Measurements from ENCODE around the gene UBR3. TPM values are rescaled to one million over a fixed set of nuclear protein-coding genes. Genes with fewer than 3 reads are reported as not detected.

The UBR3 gene
- total and polyA plus RNA-seq, 2 of the 4 experiments (the other 2 are of a cell fraction): 10.0 to 33.9 TPM

DNA sequence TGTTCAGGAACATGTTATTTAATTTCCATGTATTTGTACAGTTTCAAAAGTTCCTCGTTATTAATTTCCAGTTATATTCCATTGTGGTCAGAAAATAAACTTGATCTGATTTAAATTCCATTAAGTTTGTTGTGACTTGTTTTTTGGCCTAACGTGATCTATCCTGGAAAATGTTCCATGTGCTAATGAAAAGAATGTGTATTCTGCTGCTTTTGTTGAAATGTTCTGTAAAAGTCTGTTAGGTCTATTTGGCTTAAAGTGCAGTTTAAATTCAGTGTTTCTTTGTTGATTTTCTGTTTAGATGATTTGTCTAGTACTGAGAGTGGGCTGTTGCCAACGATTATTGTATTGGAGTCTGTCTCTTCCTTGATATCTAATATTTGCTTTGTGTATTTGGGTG, 148.0 kb downstream of the UBR3 start:
- DNase-seq: no peak
- intact Hi-C loops (cut with micrococcal nuclease): no loop called here

More for the DNA sequence above, 148.0 kb downstream of the UBR3 start:
- H3K36me3 ChIP-seq (ENCODE audit: control insufficient read depth, insufficient read depth, low read length): peaks cover 3% of the 10 kb centered on the region
- no peak overlapping the region for H4K8ac ChIP-seq (ENCODE audit: low read depth in 2 of 2, low read length in 2 of 2)
- POLR2A ChIA-PET (ENCODE audit: unreplicated experiment): no interaction called here
- H4K5ac ChIP-seq (ENCODE audit: low read depth, low read length): no peak overlapping the region
- in situ Hi-C loops (cut with MboI; ENCODE audit: low sequenced_read_pairs) (no loop called here), dilution Hi-C loops (cut with HindIII; ENCODE audit: low sequenced_read_pairs, unreplicated experiment) (no loop called here)
- H2BK120ac ChIP-seq (ENCODE audit: low read depth, low read length): no peak overlapping the region
- H3K56ac ChIP-seq (ENCODE audit: extremely low read depth, insufficient read depth, low read length): no peak overlapping the region
- H3K9ac ChIP-seq (ENCODE audit: low read depth, low read length): no peak overlapping the region
- CTCF ChIA-PET: no interaction called here
- H3K9me3 ChIP-seq (ENCODE audit: control insufficient read depth, insufficient read depth, low read length): peaks cover 5% of the 10 kb centered on the region
- BruUV-seq (replicated peaks): no TSS peak
- no peaks in the 10 kb centered on the region for H4K20me1 ChIP-seq (ENCODE audit: insufficient read depth, low read length)
- H2BK15ac ChIP-seq (ENCODE audit: low read depth, low read length): no peak overlapping the region
- WGBS, 2 experiments (ENCODE audit: extremely low coverage in 2 of 2, insufficient read length in 1 of 2): 100% methylated on average over 1 of the region's 3 CpGs; no CpG with 5 or more reads in 1 of the 2 experiments
- TF ChIP-seq CEBPB (IDR thresholded peaks at IDR 0.05; ENCODE audit: low read depth, low read length): no peak
- no peak for TF ChIP-seq SMC3 (IDR thresholded peaks at IDR 0.05; ENCODE audit: low read depth, low read length)
- TF ChIP-seq, protein P1, sequence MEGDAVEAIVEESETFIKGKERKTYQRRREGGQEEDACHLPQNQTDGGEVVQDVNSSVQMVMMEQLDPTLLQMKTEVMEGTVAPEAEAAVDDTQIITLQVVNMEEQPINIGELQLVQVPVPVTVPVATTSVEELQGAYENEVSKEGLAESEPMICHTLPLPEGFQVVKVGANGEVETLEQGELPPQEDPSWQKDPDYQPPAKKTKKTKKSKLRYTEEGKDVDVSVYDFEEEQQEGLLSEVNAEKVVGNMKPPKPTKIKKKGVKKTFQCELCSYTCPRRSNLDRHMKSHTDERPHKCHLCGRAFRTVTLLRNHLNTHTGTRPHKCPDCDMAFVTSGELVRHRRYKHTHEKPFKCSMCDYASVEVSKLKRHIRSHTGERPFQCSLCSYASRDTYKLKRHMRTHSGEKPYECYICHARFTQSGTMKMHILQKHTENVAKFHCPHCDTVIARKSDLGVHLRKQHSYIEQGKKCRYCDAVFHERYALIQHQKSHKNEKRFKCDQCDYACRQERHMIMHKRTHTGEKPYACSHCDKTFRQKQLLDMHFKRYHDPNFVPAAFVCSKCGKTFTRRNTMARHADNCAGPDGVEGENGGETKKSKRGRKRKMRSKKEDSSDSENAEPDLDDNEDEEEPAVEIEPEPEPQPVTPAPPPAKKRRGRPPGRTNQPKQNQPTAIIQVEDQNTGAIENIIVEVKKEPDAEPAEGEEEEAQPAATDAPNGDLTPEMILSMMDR (conservative IDR thresholded peaks at IDR 0.05; ENCODE audit: low read depth, low read length): no peak
- no peaks in the 10 kb centered on the region for H3K27me3 ChIP-seq (ENCODE audit: control insufficient read depth, insufficient read depth, low read length)
- H2AK9ac ChIP-seq (replicated peaks; ENCODE audit: low read depth, low read length, poor library complexity): no peak overlapping the region
- no peak overlapping the region for H3K4me3 ChIP-seq (ENCODE audit: insufficient read depth, low read depth, low read length)
- H3K27ac ChIP-seq (ENCODE audit: insufficient read depth, low read length): no peak overlapping the region
- H2AFZ ChIP-seq (replicated peaks; ENCODE audit: low read length, poor library complexity): no peak overlapping the region
- ATAC-seq (ENCODE audit: low read depth): no peak
- no peak overlapping the region for H4K91ac ChIP-seq (ENCODE audit: insufficient read depth, low read depth, low read length)
- no peak overlapping the region for H3K23ac ChIP-seq (ENCODE audit: low read depth, low read length)
- no peak overlapping the region for H2AK5ac ChIP-seq (ENCODE audit: low read depth, low read length)
- no peak overlapping the region for H3K4ac ChIP-seq (ENCODE audit: low read depth, low read length)
- no peak overlapping the region for H3K4me2 ChIP-seq (ENCODE audit: low read depth, low read length)
- no peak overlapping the region for H2BK20ac ChIP-seq (ENCODE audit: low read depth, low read length)
- H3K4me1 ChIP-seq (ENCODE audit: control insufficient read depth, insufficient read depth, low read length): no peaks in the 10 kb centered on the region
- no peak overlapping the region for H3K14ac ChIP-seq (replicated peaks; ENCODE audit: low read depth, low read length)
- no peak overlapping the region for H3K18ac ChIP-seq (ENCODE audit: low read depth, low read length)
- H3K9me1 ChIP-seq (ENCODE audit: insufficient read depth, low read length): peaks cover 5% of the 10 kb centered on the region
- H3K79me1 ChIP-seq (ENCODE audit: low read depth in 1 of 2, low read length in 2 of 2): peaks cover 9 to 20% of the 10 kb centered on the region in 2 experiments
- H2BK5ac ChIP-seq (ENCODE audit: low read depth, low read length, poor library complexity, severe bottlenecking): no peak overlapping the region
